Measurements from ENCODE around the gene RALGDS.

GRCh38 chr9:133114886-133115603, 6.0 kb downstream of the RALGDS start:
- no peak for TF ChIP-seq CTCF (IDR thresholded peaks at IDR 0.05)
- no peak for TF ChIP-seq POLR2A (IDR thresholded peaks at IDR 0.05)

All from esophagus squamous epithelium (tissue), 4 donors.